Mucosa of rectum (tissue), 2 donors: ENCODE measurements around the gene MED14.
"Not testable (repeated sequence)": the region's sequence is repeated elsewhere in the genome, so short reads cannot be mapped to it uniquely, and the experiment has no call there.

ENCODE experiments used
- H3K27ac ChIP-seq, 2 donors: one replicate each; pipeline ENCODE4 v1.7.0; 2013; ENCODE audit warnings: inconsistent platforms in 2 of 2, low read depth in 2 of 2, low read length in 2 of 2
- H3K27me3 ChIP-seq, 2 donors: one replicate each; pipeline ENCODE4 v1.7.0; 2013; ENCODE audit warnings: low read length in 2 of 2; ENCODE audit not compliant: control insufficient read depth in 2 of 2, insufficient read depth in 2 of 2
- H3K36me3 ChIP-seq, 2 donors: one replicate each; pipeline ENCODE4 v1.7.0; 2013; ENCODE audit warnings: low read length in 2 of 2; ENCODE audit not compliant: control insufficient read depth in 2 of 2, insufficient read depth in 2 of 2
- H3K4me1 ChIP-seq, 2 donors: one replicate each; pipeline ENCODE4 v1.7.0; 2013; ENCODE audit warnings: low read length in 2 of 2, mild to moderate bottlenecking in 1 of 2; ENCODE audit not compliant: control insufficient read depth in 2 of 2, insufficient read depth in 2 of 2
- H3K4me3 ChIP-seq, 2 donors: one replicate each; pipeline ENCODE4 v1.7.0; 2013; ENCODE audit warnings: low read length in 2 of 2
- H3K9ac ChIP-seq, 2 donors: one replicate each; pipeline ENCODE4 v1.7.0; 2013; ENCODE audit warnings: low read length in 2 of 2, low read depth in 1 of 2, mild to moderate bottlenecking in 1 of 2
- H3K9me3 ChIP-seq, 2 donors: one replicate each; pipeline ENCODE4 v1.7.0; 2013; ENCODE audit warnings: low read length in 2 of 2; ENCODE audit not compliant: control insufficient read depth in 2 of 2
- donor health status: healthy.
- donor health status: Normal muscosa, but diverticular disease.

The MED14 gene

GRCh38 chrX:40735325-40736169 lies at the start of gene MED14:
MED14 (minus strand) TSS chrX:40735542; CDS start chrX:40735412, 130 bp downstream.
- Histone ChIP-seq H3K27me3 (peaks cover 2 to 3% of the 10 kb centered on the region in 2 donors), H3K27ac (peak within 1 kb of the TSS; percentile 93 to 95), H3K9me3 (no peaks in the 10 kb centered on the region), H3K9ac (peak within 1 kb of the TSS; percentile 71 to 89), H3K4me1 (peaks cover 8 to 17% of the 10 kb centered on the region in 2 donors), H3K36me3 (no peaks in the 10 kb centered on the region), H3K4me3 (peak within 1 kb of the TSS; percentile 65 to 89)

- Histone ChIP-seq H3K27me3 (peaks cover 4 to 7% of the 10 kb centered on the region in 2 donors), H3K4me3 (no peak overlapping the region), H3K36me3 (no peaks in the 10 kb centered on the region)
Measured at GRCh38 chrX:40784516-40785151, 49.3 kb upstream of the MED14 start.

GRCh38 chrX:40782644-40783259 lies 47.4 kb upstream of the MED14 start:
- not testable (repeated sequence) for H3K4me3 ChIP-seq, H3K27ac ChIP-seq, H3K9me3 ChIP-seq, H3K9ac ChIP-seq, H3K36me3 ChIP-seq, H3K27me3 ChIP-seq, H3K4me1 ChIP-seq

More at GRCh38 chrX:40784516-40785151, 49.3 kb upstream of the MED14 start:
- H3K4me1 ChIP-seq: peaks cover 0 to 2% of the 10 kb centered on the region in 2 donors
- no peak overlapping the region for H3K27ac ChIP-seq
- no peaks in the 10 kb centered on the region for H3K9me3 ChIP-seq
- no peak overlapping the region for H3K9ac ChIP-seq

- Histone ChIP-seq H3K36me3 (no peaks in the 10 kb centered on the region), H3K4me1 (peaks cover 0 to 2% of the 10 kb centered on the region in 2 donors), H3K27me3 (peaks cover 2 to 7% of the 10 kb centered on the region in 2 donors), H3K9me3 (no peaks in the 10 kb centered on the region), H3K4me3 (no peak overlapping the region), H3K27ac (no peak overlapping the region), H3K9ac (no peak overlapping the region)
Measured at GRCh38 chrX:40780951-40781350, 45.6 kb upstream of the MED14 start.

- no peaks in the 10 kb centered on the region for H3K9me3 ChIP-seq
- H3K27ac ChIP-seq: no peak overlapping the region
- no peaks in the 10 kb centered on the region for H3K36me3 ChIP-seq
- no peak overlapping the region for H3K4me3 ChIP-seq
- peaks cover 0 to 2% of the 10 kb centered on the region in 2 donors for H3K4me1 ChIP-seq
- peaks cover 3 to 6% of the 10 kb centered on the region in 2 donors for H3K27me3 ChIP-seq
- no peak overlapping the region for H3K9ac ChIP-seq
Measured at GRCh38 chrX:40780082-40780481, 44.7 kb upstream of the MED14 start.

GRCh38 chrX:40778861-40779575 lies 43.7 kb upstream of the MED14 start:
- Histone ChIP-seq H3K27me3 (peaks cover 2 to 3% of the 10 kb centered on the region in 2 donors), H3K9ac (no peak overlapping the region), H3K36me3 (no peaks in the 10 kb centered on the region), H3K4me1 (peaks cover 0 to 2% of the 10 kb centered on the region in 2 donors), H3K27ac (no peak overlapping the region), H3K4me3 (no peak overlapping the region), H3K9me3 (no peaks in the 10 kb centered on the region)

- Histone ChIP-seq H3K9me3 (no peaks in the 10 kb centered on the region), H3K4me1 (no peaks in the 10 kb centered on the region), H3K9ac (no peak overlapping the region), H3K27me3 (peaks cover 2 to 3% of the 10 kb centered on the region in 2 donors), H3K27ac (no peak overlapping the region), H3K36me3 (no peaks in the 10 kb centered on the region), H3K4me3 (no peak overlapping the region)
Measured at GRCh38 chrX:40773809-40774208, 38.5 kb upstream of the MED14 start.

- no peaks in the 10 kb centered on the region for H3K36me3 ChIP-seq
- H3K4me3 ChIP-seq: no peak overlapping the region
- peaks cover 2 to 3% of the 10 kb centered on the region in 2 donors for H3K27me3 ChIP-seq
- H3K4me1 ChIP-seq: no peaks in the 10 kb centered on the region
- no peak overlapping the region for H3K9ac ChIP-seq
- H3K9me3 ChIP-seq: no peaks in the 10 kb centered on the region
- no peak overlapping the region for H3K27ac ChIP-seq
Measured at GRCh38 chrX:40773188-40773587, 37.8 kb upstream of the MED14 start.

- Histone ChIP-seq H3K4me1 (no peaks in the 10 kb centered on the region), H3K27me3 (peaks cover 2 to 3% of the 10 kb centered on the region in 2 donors), H3K9me3 (no peaks in the 10 kb centered on the region), H3K4me3 (no peak overlapping the region), H3K27ac (no peak overlapping the region), H3K9ac (no peak overlapping the region), H3K36me3 (no peaks in the 10 kb centered on the region)
Measured at GRCh38 chrX:40772290-40772689, 36.9 kb upstream of the MED14 start.
